Panc1 (cell line): Measurements from ENCODE around the gene PRRT1. TPM values are rescaled to one million over a fixed set of nuclear protein-coding genes. Genes with fewer than 3 reads are reported as not detected.

Experiments used
- ATAC-seq: fragments of 200-7000 bp; cut with Tn5 transposase; 2 replicates; pipeline ENCODE4 v1.9.1; 2020; ENCODE audit warnings: mild to moderate bottlenecking, moderate library complexity
- BruUV-seq: library from RNA; stranded (reverse); fragments of 400-500 nt; replicated peaks from 2 replicates; lab custom pipeline; 2021; lab: Mats Ljungman, UMichigan
- CTCF ChIA-PET: fragments of 300-600 bp; sonication (Branson Sonifier 250); formaldehyde crosslinking; loops from one replicate; lab custom pipeline; 2022; ENCODE audit warnings: antibody characterized with exemption; lab: Charles Lee
- POLR2A ChIA-PET: fragments of 300-600 bp; sonication (Branson Sonifier 250); formaldehyde crosslinking; loops from one replicate; lab custom pipeline; 2022; ENCODE audit warnings: antibody characterized with exemption; lab: Charles Lee
- DNase-seq: peaks from one replicate; pipeline ENCODE4 v3.0.0-alpha.2; 2010; ENCODE audit warnings: low read depth, low spot score
- H3K27ac ChIP-seq: 2 replicates; pipeline ENCODE4 v1.5.1; 2011; ENCODE audit warnings: mild to moderate bottlenecking, low read length, inconsistent platforms
- H3K27me3 ChIP-seq: fragments of 200-500 bp; sonication (Bioruptor generic); 2 replicates; pipeline ENCODE4 v1.6.0; 2014; ENCODE audit warnings: low read length, inconsistent platforms; ENCODE audit not compliant: control insufficient read depth, insufficient read depth
- H3K36me3 ChIP-seq: fragments of 200-500 bp; sonication (Bioruptor generic); 2 replicates; pipeline ENCODE4 v1.5.1; 2014; ENCODE audit warnings: inconsistent platforms, mild to moderate bottlenecking, low read length, moderate library complexity; ENCODE audit not compliant: control insufficient read depth, insufficient read depth
- H3K4me1 ChIP-seq: 2 replicates; pipeline ENCODE4 v1.5.1; 2011; ENCODE audit warnings: inconsistent platforms, mild to moderate bottlenecking, low read length, moderate library complexity; ENCODE audit not compliant: control insufficient read depth, insufficient read depth
- H3K4me3 ChIP-seq, 2 experiments: 2 replicates each; pipeline ENCODE4 v1.5.1; 2011 to 2012; ENCODE audit warnings: low read depth in 2 of 2, low read length in 2 of 2, mild to moderate bottlenecking in 2 of 2, inconsistent platforms in 1 of 2, moderate library complexity in 1 of 2
- H3K9me3 ChIP-seq: fragments of 200-500 bp; sonication (Bioruptor generic); 2 replicates; pipeline ENCODE4 v1.5.1; 2014; ENCODE audit warnings: low read depth, mild to moderate bottlenecking, inconsistent platforms, low read length, moderate library complexity; ENCODE audit not compliant: control insufficient read depth, insufficient read depth
- POLR2AphosphoS5 ChIP-seq: IDR thresholded peaks from 2 replicates; pipeline ENCODE4 v1.6.1; 2012; ENCODE audit warnings: mild to moderate bottlenecking, low read depth, low read length, moderate library complexity
- SIN3A ChIP-seq: IDR thresholded peaks from 2 replicates; pipeline ENCODE4 v1.6.1; 2012; ENCODE audit warnings: low read depth, mild to moderate bottlenecking, low read length, moderate library complexity, borderline replicate concordance; ENCODE audit not compliant: insufficient read depth
- TCF7L2 ChIP-seq: IDR thresholded peaks from 2 replicates; pipeline ENCODE4 v1.6.1; 2011; ENCODE audit warnings: mild to moderate bottlenecking, low read depth, low read length, inconsistent platforms
- in situ Hi-C: cut with HindIII; loops from 2 replicates; pipeline ENCODE4 v1.10.0; 2016; ENCODE audit warnings: low sequenced_read_pairs, low pct_unique_long_range_greater_than_20kb
- intact Hi-C: fragments of 100-400 bp; cut with micrococcal nuclease; formaldehyde crosslinking; loops from one replicate; pipeline ENCODE4 v1.10.0; 2022; ENCODE audit not compliant: unreplicated experiment
- total RNA-seq: library from RNA; stranded (reverse); gene quantifications from one replicate; pipeline ENCODE4 v1.2.1, GENCODE V29; 2021; ENCODE audit not compliant: unreplicated experiment
- TF ChIP-seq, protein P1 (sequence below), 2 experiments: IDR thresholded peaks; 2 replicates each; pipeline ENCODE4 v1.6.1; 2011 to 2012; ENCODE audit warnings: low read depth in 2 of 2, control low read depth in 1 of 2, low read length in 1 of 2, mild to moderate bottlenecking in 1 of 2, moderate library complexity in 1 of 2; ENCODE audit not compliant: insufficient read depth in 1 of 2
- TF ChIP-seq, protein P2 (sequence below): fragments of 450-650 bp; IDR thresholded peaks from 2 replicates; pipeline ENCODE4 v1.5.1; 2017; ENCODE audit warnings: mild to moderate bottlenecking

Gene PRRT1
- total RNA-seq, 1 experiment from 2014 or later = 1.3 TPM

DNA sequence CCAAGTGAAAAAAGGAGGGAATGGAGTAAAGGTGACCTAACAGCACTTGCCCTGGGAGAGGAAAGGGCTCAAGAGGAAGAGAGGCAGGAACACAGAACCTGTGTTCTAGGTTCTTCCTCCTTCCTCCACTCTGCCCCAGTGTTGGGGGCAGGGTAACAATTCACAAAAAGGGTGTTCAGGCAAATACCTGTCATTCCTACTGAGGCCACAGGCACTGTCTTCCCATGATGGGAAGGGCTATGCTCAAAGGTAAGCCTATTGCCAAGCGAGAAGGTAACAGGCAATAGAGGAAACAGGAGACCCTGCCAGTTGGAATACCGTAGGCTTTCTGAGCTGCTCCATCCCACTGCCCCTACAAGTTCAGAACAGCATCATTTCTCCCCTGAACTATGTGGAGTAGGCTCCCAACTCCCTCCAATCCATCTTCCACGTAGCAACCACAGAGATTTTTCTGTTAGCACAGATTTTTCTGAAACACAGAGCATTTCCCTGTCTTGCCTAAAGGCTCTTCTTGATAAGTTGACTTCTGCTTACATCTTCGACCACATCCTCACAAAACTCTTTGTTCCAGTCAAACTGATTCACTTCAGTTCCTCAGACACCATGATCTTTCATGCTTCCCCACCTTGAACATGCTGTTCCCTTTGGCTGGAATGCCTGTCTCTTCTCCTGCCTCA, 21.4 kb upstream of the PRRT1 start:
- in situ Hi-C loops = no loop called here
- TF ChIP-seq POLR2AphosphoS5 = no peak
- ATAC-seq (no peak), DNase-seq (no peak)
- no TSS peak for BruUV-seq
- POLR2A ChIA-PET = no interaction called here
- H3K4me3 ChIP-seq = no peak overlapping the region
- no peak overlapping the region for H3K27ac ChIP-seq
- intact Hi-C loops = no loop called here
- CTCF ChIA-PET = no interaction called here
- H3K9me3 ChIP-seq = no peaks in the 10 kb centered on the region
- no peaks in the 10 kb centered on the region for H3K27me3 ChIP-seq
- H3K4me1 ChIP-seq = peaks cover 32% of the 10 kb centered on the region
- H3K36me3 ChIP-seq = 0 out of 2 replicates have a peak, but pooled peaks cover 4% of the 10 kb centered on the region

DNA sequence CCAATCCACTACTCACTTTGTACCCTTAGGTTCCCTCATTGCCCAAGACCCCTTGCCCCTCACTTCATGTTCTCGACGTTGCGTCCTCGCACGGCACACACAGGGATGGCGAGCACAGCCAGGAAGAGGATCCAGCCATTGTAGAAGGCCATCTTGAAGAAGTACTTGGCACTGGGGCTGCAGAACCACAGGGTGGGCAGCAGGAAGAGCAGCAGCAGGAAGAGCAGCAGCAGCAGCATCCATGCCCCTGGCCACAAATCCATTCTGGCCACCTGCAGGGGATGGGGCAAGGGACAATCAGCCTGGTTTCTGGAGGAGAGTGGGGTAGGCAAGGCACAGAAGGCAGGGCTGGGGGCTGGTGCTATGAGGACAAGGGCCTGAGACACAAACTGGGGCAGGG, 19.5 kb upstream of the PRRT1 start:
- intact Hi-C loops = no loop called here

More for the DNA sequence above, 19.5 kb upstream of the PRRT1 start:
- Histone ChIP-seq H3K9me3 (no peaks in the 10 kb centered on the region), H3K4me1 (peaks cover 21% of the 10 kb centered on the region), H3K4me3 (no peak overlapping the region), H3K27ac (no peak overlapping the region), H3K27me3 (no peaks in the 10 kb centered on the region), H3K36me3 (0 out of 2 replicates have a peak, but pooled peaks cover 4% of the 10 kb centered on the region)
- BruUV-seq = no TSS peak
- ATAC-seq (no peak), DNase-seq (no peak)
- CTCF ChIA-PET = no interaction called here
- in situ Hi-C loops = no loop called here
- POLR2A ChIA-PET = no interaction called here
- no peak for TF ChIP-seq TCF7L2
- TF ChIP-seq SIN3A = no peak
- TF ChIP-seq, protein P1, sequence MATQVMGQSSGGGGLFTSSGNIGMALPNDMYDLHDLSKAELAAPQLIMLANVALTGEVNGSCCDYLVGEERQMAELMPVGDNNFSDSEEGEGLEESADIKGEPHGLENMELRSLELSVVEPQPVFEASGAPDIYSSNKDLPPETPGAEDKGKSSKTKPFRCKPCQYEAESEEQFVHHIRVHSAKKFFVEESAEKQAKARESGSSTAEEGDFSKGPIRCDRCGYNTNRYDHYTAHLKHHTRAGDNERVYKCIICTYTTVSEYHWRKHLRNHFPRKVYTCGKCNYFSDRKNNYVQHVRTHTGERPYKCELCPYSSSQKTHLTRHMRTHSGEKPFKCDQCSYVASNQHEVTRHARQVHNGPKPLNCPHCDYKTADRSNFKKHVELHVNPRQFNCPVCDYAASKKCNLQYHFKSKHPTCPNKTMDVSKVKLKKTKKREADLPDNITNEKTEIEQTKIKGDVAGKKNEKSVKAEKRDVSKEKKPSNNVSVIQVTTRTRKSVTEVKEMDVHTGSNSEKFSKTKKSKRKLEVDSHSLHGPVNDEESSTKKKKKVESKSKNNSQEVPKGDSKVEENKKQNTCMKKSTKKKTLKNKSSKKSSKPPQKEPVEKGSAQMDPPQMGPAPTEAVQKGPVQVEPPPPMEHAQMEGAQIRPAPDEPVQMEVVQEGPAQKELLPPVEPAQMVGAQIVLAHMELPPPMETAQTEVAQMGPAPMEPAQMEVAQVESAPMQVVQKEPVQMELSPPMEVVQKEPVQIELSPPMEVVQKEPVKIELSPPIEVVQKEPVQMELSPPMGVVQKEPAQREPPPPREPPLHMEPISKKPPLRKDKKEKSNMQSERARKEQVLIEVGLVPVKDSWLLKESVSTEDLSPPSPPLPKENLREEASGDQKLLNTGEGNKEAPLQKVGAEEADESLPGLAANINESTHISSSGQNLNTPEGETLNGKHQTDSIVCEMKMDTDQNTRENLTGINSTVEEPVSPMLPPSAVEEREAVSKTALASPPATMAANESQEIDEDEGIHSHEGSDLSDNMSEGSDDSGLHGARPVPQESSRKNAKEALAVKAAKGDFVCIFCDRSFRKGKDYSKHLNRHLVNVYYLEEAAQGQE (IDR thresholded peaks at IDR 0.05; ENCODE audit: insufficient read depth in 1 of 2, low read depth in 2 of 2, low read length in 1 of 2) = no peak
- TF ChIP-seq, protein P2, sequence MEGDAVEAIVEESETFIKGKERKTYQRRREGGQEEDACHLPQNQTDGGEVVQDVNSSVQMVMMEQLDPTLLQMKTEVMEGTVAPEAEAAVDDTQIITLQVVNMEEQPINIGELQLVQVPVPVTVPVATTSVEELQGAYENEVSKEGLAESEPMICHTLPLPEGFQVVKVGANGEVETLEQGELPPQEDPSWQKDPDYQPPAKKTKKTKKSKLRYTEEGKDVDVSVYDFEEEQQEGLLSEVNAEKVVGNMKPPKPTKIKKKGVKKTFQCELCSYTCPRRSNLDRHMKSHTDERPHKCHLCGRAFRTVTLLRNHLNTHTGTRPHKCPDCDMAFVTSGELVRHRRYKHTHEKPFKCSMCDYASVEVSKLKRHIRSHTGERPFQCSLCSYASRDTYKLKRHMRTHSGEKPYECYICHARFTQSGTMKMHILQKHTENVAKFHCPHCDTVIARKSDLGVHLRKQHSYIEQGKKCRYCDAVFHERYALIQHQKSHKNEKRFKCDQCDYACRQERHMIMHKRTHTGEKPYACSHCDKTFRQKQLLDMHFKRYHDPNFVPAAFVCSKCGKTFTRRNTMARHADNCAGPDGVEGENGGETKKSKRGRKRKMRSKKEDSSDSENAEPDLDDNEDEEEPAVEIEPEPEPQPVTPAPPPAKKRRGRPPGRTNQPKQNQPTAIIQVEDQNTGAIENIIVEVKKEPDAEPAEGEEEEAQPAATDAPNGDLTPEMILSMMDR = no peak
- TF ChIP-seq POLR2AphosphoS5 = no peak
